DOHH2 (cell line): ENCODE data around the gene SMDT1.

ENCODE experiments used
- EZH2phosphoT487 ChIP-seq: fragments of 200-600 bp; sonication (generic); IDR thresholded peaks from 2 replicates; pipeline ENCODE4 v1.6.1; 2017; ENCODE audit warnings: borderline replicate concordance, mild to moderate bottlenecking, antibody characterized with exemption, low read length, moderate library complexity, mixed read lengths
- TF ChIP-seq, protein P1 (sequence below): fragments of 200-600 bp; sonication (generic); IDR thresholded peaks from one replicate; pipeline ENCODE4 v1.5.1; 2014; ENCODE audit warnings: antibody characterized with exemption, mild to moderate bottlenecking, low read depth, low read length; ENCODE audit not compliant: poor library complexity, severe bottlenecking

- TF ChIP-seq, protein P1, sequence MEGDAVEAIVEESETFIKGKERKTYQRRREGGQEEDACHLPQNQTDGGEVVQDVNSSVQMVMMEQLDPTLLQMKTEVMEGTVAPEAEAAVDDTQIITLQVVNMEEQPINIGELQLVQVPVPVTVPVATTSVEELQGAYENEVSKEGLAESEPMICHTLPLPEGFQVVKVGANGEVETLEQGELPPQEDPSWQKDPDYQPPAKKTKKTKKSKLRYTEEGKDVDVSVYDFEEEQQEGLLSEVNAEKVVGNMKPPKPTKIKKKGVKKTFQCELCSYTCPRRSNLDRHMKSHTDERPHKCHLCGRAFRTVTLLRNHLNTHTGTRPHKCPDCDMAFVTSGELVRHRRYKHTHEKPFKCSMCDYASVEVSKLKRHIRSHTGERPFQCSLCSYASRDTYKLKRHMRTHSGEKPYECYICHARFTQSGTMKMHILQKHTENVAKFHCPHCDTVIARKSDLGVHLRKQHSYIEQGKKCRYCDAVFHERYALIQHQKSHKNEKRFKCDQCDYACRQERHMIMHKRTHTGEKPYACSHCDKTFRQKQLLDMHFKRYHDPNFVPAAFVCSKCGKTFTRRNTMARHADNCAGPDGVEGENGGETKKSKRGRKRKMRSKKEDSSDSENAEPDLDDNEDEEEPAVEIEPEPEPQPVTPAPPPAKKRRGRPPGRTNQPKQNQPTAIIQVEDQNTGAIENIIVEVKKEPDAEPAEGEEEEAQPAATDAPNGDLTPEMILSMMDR, result no peak
- no peak for TF ChIP-seq EZH2phosphoT487
Observed at GRCh38 chr22:42039271-42039670, 40.2 kb upstream of the SMDT1 start.
